Body of pancreas (tissue), 4 donors: ENCODE data around the gene LAIR2.

Experiments used
- CTCF ChIP-seq, 7 experiments: fragments of 450-650 bp in 4 of 7; fragments of 200-600 bp in 3 of 7; sonication (generic) in 3 of 7; IDR thresholded peaks; one replicate each; pipeline ENCODE4 v1.5.1; 2016 to 2019; ENCODE audit warnings: antibody characterized with exemption in 7 of 7
- POLR2A ChIP-seq, 3 donors: fragments of 450-650 bp; IDR thresholded peaks; one replicate each; pipeline ENCODE4 v1.6.1; 2016; ENCODE audit warnings: antibody characterized with exemption in 3 of 3, mild to moderate bottlenecking in 2 of 3

GRCh38 chr19:54535601-54536000, 33.0 kb downstream of the LAIR2 start:
- TF ChIP-seq CTCF (IDR thresholded peaks at IDR 0.05) (no peak), POLR2A (IDR thresholded peaks at IDR 0.05) (no peak)
